GM21390 (cell line): ENCODE data around the gene NCAM1.

Experiments used
- ATAC-seq: cut with Tn5 transposase; IDR thresholded peaks from one replicate; pipeline ENCODE4 v1.9.1; 2021; ENCODE audit not compliant: unreplicated experiment

The NCAM1 gene

GRCh38 chr11:112967082-112967481, 5.9 kb downstream of the NCAM1 start:
- no peak for ATAC-seq

- no peak for ATAC-seq
Measured at GRCh38 chr11:112968941-112969713, 7.9 kb downstream of the NCAM1 start.

- no peak for ATAC-seq
Measured at GRCh38 chr11:112971195-112971594, 10.0 kb downstream of the NCAM1 start.

GRCh38 chr11:112971827-112972226, 10.6 kb downstream of the NCAM1 start:
- ATAC-seq, result no peak

- no peak for ATAC-seq
Measured at GRCh38 chr11:112972399-112973145, 11.4 kb downstream of the NCAM1 start.

GRCh38 chr11:112975051-112975450, 13.8 kb downstream of the NCAM1 start:
- no peak for ATAC-seq

GRCh38 chr11:112975493-112975892, 14.3 kb downstream of the NCAM1 start:
- no peak for ATAC-seq

GRCh38 chr11:112977755-112978154, 16.5 kb downstream of the NCAM1 start:
- no peak for ATAC-seq

- ATAC-seq, result no peak
Measured at GRCh38 chr11:112983887-112984286, 22.7 kb downstream of the NCAM1 start.

GRCh38 chr11:112989198-112989597, 28.0 kb downstream of the NCAM1 start:
- ATAC-seq, result no peak

GRCh38 chr11:112993808-112994207, 32.6 kb downstream of the NCAM1 start:
- no peak for ATAC-seq

- ATAC-seq, result no peak
Measured at GRCh38 chr11:112995423-112996090, 34.3 kb downstream of the NCAM1 start.

- no peak for ATAC-seq
Measured at GRCh38 chr11:112996994-112997393, 35.8 kb downstream of the NCAM1 start.

- ATAC-seq, result no peak
Measured at GRCh38 chr11:112997857-112998466, 36.7 kb downstream of the NCAM1 start.

GRCh38 chr11:112999520-112999919, 38.3 kb downstream of the NCAM1 start:
- ATAC-seq, result no peak

- no peak for ATAC-seq
Measured at GRCh38 chr11:113001709-113002108, 40.5 kb downstream of the NCAM1 start.

- ATAC-seq, result no peak
Measured at GRCh38 chr11:113006896-113007445, 45.8 kb downstream of the NCAM1 start.

GRCh38 chr11:113014262-113015097, 53.3 kb downstream of the NCAM1 start:
- no peak for ATAC-seq

GRCh38 chr11:113015098-113015455, 53.9 kb downstream of the NCAM1 start:
- no peak for ATAC-seq

- no peak for ATAC-seq
Measured at GRCh38 chr11:113016905-113017304, 55.7 kb downstream of the NCAM1 start.
